ENCODE data around the gene UNC45A. TPM values are rescaled to one million over a fixed set of nuclear protein-coding genes. Genes with fewer than 3 reads are reported as not detected.

Gene UNC45A
- total and polyA plus RNA-seq, 2 experiments from 2014 or later, result 58.6 to 75.8 TPM

DNA sequence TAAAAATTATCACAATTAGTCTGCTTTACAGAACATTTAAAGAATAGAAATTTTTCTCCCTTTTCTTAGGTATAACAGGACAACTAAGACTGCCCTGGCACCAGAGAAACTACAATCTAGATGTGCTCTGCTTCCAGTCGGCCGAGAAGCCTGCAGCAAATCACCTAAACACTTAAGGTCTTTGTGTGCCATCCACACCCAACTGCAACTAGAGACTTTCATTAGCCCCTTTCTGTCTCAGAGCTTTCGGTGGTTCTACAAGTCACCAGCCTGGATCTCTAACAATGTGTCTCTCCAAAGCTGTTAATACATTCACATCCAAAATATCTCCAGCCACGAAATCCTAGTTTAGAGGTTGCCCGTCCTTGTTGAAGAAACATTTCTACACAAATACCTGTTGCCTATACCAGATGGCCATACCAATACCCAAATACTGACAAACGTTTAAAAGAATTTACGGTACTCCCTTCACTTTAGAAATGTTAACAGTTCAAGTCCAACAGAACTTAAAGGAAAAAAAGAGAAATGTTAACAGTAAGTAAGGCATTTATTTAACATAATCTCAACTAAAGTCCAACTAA lies 52.6 kb downstream of the UNC45A start:
- Histone ChIP-seq H3K27me3 (replicated peaks; ENCODE audit: insufficient read depth) (no peaks in the 10 kb centered on the region), H3K9me3 (ENCODE audit: low read depth) (no peaks in the 10 kb centered on the region), H3K79me2 (ENCODE audit: insufficient read depth) (peaks cover 97% of the 10 kb centered on the region), H2AFZ (peak overlapping the region; percentile 61), H3K36me3 (ENCODE audit: low read depth) (peaks cover 10% of the 10 kb centered on the region; the same call in 1 of the 2 replicates), H3K27ac (no peak overlapping the region), H3K4me3 (no peak overlapping the region), H4K20me1 (ENCODE audit: insufficient read depth) (no peaks in the 10 kb centered on the region), H3K9me2 (ENCODE audit: insufficient read depth) (no peaks in the 10 kb centered on the region), H3K9ac (no peak overlapping the region), H3K4me1 (ENCODE audit: insufficient read depth) (no peaks in the 10 kb centered on the region), H3K4me2 (ENCODE audit: unreplicated experiment) (no peak overlapping the region), H3F3A (ENCODE audit: insufficient read depth) (no peaks in the 10 kb centered on the region; the same call in 1 of the 2 replicates)
- in situ Hi-C loops (cut with MboI), result no loop called here
- no peak for DNase-seq
- 75 to 81% methylated on average over 7 of the region's 7 CpGs for WGBS, 2 experiments (ENCODE audit: low coverage in 1 of 2, low lambda C conversion rate in 2 of 2, missing lambda C conversion rate in 2 of 2)
- TF ChIP-seq EZH2phosphoT487 (IDR thresholded peaks at IDR 0.05; ENCODE audit: insufficient read depth, low read depth) (no peak), EZH2 (IDR thresholded peaks at IDR 0.05; ENCODE audit: insufficient read depth, poor library complexity, severe bottlenecking) (no peak)

DNA sequence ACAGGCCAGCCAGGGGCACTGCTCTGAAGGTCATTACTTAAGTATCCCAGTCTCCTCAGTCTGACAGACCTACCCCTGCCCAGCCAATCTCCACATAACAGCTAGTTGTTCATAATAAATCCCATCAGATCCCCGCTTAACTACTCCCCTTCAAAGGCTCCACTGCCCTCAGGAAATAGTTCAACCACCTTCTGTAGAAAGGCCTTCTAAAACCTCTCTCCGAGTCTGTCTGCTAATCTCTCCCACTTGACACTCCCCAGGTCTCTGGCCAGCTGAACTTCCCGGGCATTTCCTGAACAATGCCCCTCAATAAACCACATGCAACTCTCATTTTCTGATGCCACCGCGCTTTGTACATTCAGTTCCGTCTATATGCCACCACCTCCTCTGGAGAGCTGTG lies 53.2 kb downstream of the UNC45A start:
- in situ Hi-C loops (cut with MboI), result no loop called here
- 82 to 93% methylated on average over 6 of the region's 6 CpGs for WGBS, 2 experiments (ENCODE audit: low coverage in 1 of 2, low lambda C conversion rate in 2 of 2, missing lambda C conversion rate in 2 of 2)
- Histone ChIP-seq H3K9me2 (ENCODE audit: insufficient read depth) (no peaks in the 10 kb centered on the region), H4K20me1 (ENCODE audit: insufficient read depth) (no peaks in the 10 kb centered on the region), H3K27ac (no peak overlapping the region), H3K36me3 (ENCODE audit: low read depth) (peaks cover 5% of the 10 kb centered on the region; the same call in 1 of the 2 replicates), H3K79me2 (ENCODE audit: insufficient read depth) (peaks cover 100% of the 10 kb centered on the region), H3K9ac (no peak overlapping the region), H3K4me2 (ENCODE audit: unreplicated experiment) (no peak overlapping the region), H3K9me3 (ENCODE audit: low read depth) (no peaks in the 10 kb centered on the region), H3K4me3 (no peak overlapping the region), H2AFZ (peak overlapping the region; percentile 61), H3F3A (ENCODE audit: insufficient read depth) (no peaks in the 10 kb centered on the region; the same call in 1 of the 2 replicates), H3K4me1 (ENCODE audit: insufficient read depth) (no peaks in the 10 kb centered on the region), H3K27me3 (replicated peaks; ENCODE audit: insufficient read depth) (no peaks in the 10 kb centered on the region)
- DNase-seq, result no peak
- TF ChIP-seq EZH2phosphoT487 (IDR thresholded peaks at IDR 0.05; ENCODE audit: insufficient read depth, low read depth), result no peak
- no peak for TF ChIP-seq EZH2 (IDR thresholded peaks at IDR 0.05; ENCODE audit: insufficient read depth, poor library complexity, severe bottlenecking)

DNA sequence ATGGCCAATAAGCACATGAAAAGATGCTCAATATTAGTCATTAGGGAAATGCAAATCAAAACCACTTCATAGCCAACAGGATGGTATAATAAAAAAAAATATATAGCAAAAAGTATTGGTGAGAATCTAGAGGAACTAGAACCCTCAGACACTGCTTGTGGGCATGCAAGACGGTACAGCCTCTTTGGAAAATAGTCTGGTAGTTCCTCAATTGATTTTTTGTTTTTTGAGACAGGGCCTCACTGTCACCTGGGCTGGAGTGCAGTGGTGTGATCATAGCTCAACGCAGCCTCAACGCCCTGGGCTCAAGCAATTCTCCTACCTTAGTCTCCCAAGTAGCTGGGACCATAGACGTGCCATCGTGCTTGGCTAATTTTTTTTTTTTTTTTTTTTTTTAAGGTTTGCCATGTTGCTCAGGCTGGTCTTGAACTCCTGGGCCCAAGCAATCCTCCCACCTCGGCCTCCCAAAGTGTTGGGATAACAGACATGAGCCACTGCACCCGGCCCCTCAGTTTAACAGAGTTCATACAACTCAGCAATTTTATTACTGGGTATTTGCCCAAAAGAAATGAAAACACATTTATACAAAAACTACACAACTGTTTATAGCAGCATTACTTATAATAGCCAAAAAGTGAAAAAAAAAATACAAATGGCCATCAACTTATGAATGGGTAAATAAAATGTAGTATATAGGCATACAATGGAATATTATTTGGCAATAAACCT lies 54.1 kb downstream of the UNC45A start:
- in situ Hi-C loops (cut with MboI), result no loop called here
- Histone ChIP-seq H2AFZ (peak overlapping the region; percentile 61; the same call in 1 of the 2 replicates), H3K4me1 (ENCODE audit: insufficient read depth) (no peaks in the 10 kb centered on the region), H3K9me2 (ENCODE audit: insufficient read depth) (no peaks in the 10 kb centered on the region), H3K9ac (no peak overlapping the region), H3K79me2 (ENCODE audit: insufficient read depth) (peaks cover 100% of the 10 kb centered on the region), H3K27me3 (replicated peaks; ENCODE audit: insufficient read depth) (no peaks in the 10 kb centered on the region), H3F3A (ENCODE audit: insufficient read depth) (no peaks in the 10 kb centered on the region; the same call in 1 of the 2 replicates), H3K4me2 (ENCODE audit: unreplicated experiment) (no peak overlapping the region), H3K27ac (no peak overlapping the region), H4K20me1 (ENCODE audit: insufficient read depth) (no peaks in the 10 kb centered on the region), H3K36me3 (ENCODE audit: low read depth) (no peaks in the 10 kb centered on the region), H3K4me3 (no peak overlapping the region), H3K9me3 (ENCODE audit: low read depth) (no peaks in the 10 kb centered on the region)
- TF ChIP-seq EZH2 (IDR thresholded peaks at IDR 0.05; ENCODE audit: insufficient read depth, poor library complexity, severe bottlenecking) (no peak), EZH2phosphoT487 (IDR thresholded peaks at IDR 0.05; ENCODE audit: insufficient read depth, low read depth) (no peak)
- WGBS, 2 experiments (ENCODE audit: low coverage in 1 of 2, low lambda C conversion rate in 2 of 2, missing lambda C conversion rate in 2 of 2), result 83 to 84% methylated on average over 7 of the region's 7 CpGs
- DNase-seq, result no peak

DNA sequence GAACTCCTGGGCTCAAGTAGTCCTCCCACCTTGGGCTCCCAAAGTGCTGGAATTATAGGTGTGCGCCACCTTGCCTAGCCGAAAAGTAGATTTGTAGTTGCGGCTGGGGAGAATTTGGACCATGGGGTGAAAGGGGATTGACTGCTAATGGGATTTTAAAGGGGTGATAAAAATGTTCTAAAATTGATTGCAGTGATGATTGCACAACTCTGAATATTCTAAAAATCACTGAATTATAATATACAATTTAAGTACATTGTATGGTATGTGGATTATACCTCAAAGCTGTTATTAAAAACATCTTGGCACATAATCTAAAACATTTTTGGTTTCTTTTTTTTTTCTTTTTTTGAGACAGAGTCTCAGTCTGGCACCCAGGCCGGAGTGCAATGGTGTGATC lies 55.4 kb downstream of the UNC45A start:
- Histone ChIP-seq H3K4me3 (no peak overlapping the region), H3F3A (ENCODE audit: insufficient read depth) (peaks cover 8% of the 10 kb centered on the region), H3K9ac (no peak overlapping the region), H3K79me2 (ENCODE audit: insufficient read depth) (peaks cover 88% of the 10 kb centered on the region), H3K9me3 (ENCODE audit: low read depth) (no peaks in the 10 kb centered on the region), H3K36me3 (ENCODE audit: low read depth) (no peaks in the 10 kb centered on the region), H3K4me2 (ENCODE audit: unreplicated experiment) (no peak overlapping the region), H3K27ac (no peak overlapping the region), H3K9me2 (ENCODE audit: insufficient read depth) (no peaks in the 10 kb centered on the region), H3K27me3 (replicated peaks; ENCODE audit: insufficient read depth) (no peaks in the 10 kb centered on the region), H2AFZ (peak overlapping the region; percentile 7; the same call in 1 of the 2 replicates), H4K20me1 (ENCODE audit: insufficient read depth) (no peaks in the 10 kb centered on the region), H3K4me1 (ENCODE audit: insufficient read depth) (no peaks in the 10 kb centered on the region)
- 99 to 100% methylated on average over 4 of the region's 4 CpGs for WGBS, 2 experiments (ENCODE audit: low coverage in 1 of 2, low lambda C conversion rate in 2 of 2, missing lambda C conversion rate in 2 of 2)
- no peak for TF ChIP-seq EZH2phosphoT487 (IDR thresholded peaks at IDR 0.05; ENCODE audit: insufficient read depth, low read depth)
- no peak for TF ChIP-seq EZH2 (IDR thresholded peaks at IDR 0.05; ENCODE audit: insufficient read depth, poor library complexity, severe bottlenecking)
- in situ Hi-C loops (cut with MboI), result no loop called here
- no peak for DNase-seq
